HTR-8/SVneo (cell line): ENCODE measurements around the gene LPAR1.
"Not testable (repeated sequence)": the region's sequence is repeated elsewhere in the genome, so short reads cannot be mapped to it uniquely, and the experiment has no call there.

ENCODE experiments used
- DNase-seq: peaks from one replicate; pipeline ENCODE4 v3.0.0; 2011; ENCODE audit warnings: low spot score, mixed read lengths; ENCODE audit not compliant: insufficient read length
- FAIRE-seq: peaks from 2 replicates; lab custom pipeline; 2011; peaks lifted over from hg19 to GRCh38; lab: Jason Lieb, UNC

LPAR1 gene

GRCh38 chr9:111038331-111039230 is at the start of gene LPAR1:
Gene LPAR1 (minus strand): TSS chr9:111038470. CDS start chr9:110972117, 66,353 bp downstream.
- DNase-seq = no peak
- peak; percentile 9 for FAIRE-seq

GRCh38 chr9:111078391-111079038 is 40.2 kb upstream of the LPAR1 start:
- FAIRE-seq = no peak
- no peak for DNase-seq

GRCh38 chr9:111076519-111076918 is 38.2 kb upstream of the LPAR1 start:
- DNase-seq (no peak), FAIRE-seq (no peak)

GRCh38 chr9:111076042-111076441 is 37.8 kb upstream of the LPAR1 start:
- DNase-seq (no peak), FAIRE-seq (no peak)

- FAIRE-seq = no peak
- no peak for DNase-seq
Measured at GRCh38 chr9:111074395-111074794, 36.1 kb upstream of the LPAR1 start.

- FAIRE-seq (no peak), DNase-seq (no peak)
Measured at GRCh38 chr9:111069183-111069582, 30.9 kb upstream of the LPAR1 start.

GRCh38 chr9:111068771-111069170 is 30.5 kb upstream of the LPAR1 start:
- peak; percentile 72 for FAIRE-seq
- DNase-seq = no peak

GRCh38 chr9:111068383-111068730 is 30.1 kb upstream of the LPAR1 start:
- no peak for DNase-seq
- FAIRE-seq = no peak

GRCh38 chr9:111066468-111066867 is 28.2 kb upstream of the LPAR1 start:
- FAIRE-seq (no peak), DNase-seq (no peak)

- no peak for DNase-seq
- no peak for FAIRE-seq
Measured at GRCh38 chr9:111065414-111065813, 27.1 kb upstream of the LPAR1 start.

- FAIRE-seq = no peak
- no peak for DNase-seq
Measured at GRCh38 chr9:111064160-111064837, 26.0 kb upstream of the LPAR1 start.

- DNase-seq (no peak), FAIRE-seq (no peak)
Measured at GRCh38 chr9:111063332-111063731, 25.1 kb upstream of the LPAR1 start.

GRCh38 chr9:111058166-111058565 is 19.9 kb upstream of the LPAR1 start:
- DNase-seq (no peak), FAIRE-seq (peak; percentile 31)

GRCh38 chr9:111056538-111056937 is 18.3 kb upstream of the LPAR1 start:
- FAIRE-seq (no peak), DNase-seq (no peak)

GRCh38 chr9:111052791-111053190 is 14.5 kb upstream of the LPAR1 start:
- FAIRE-seq (no peak), DNase-seq (no peak)

- FAIRE-seq = no peak
- no peak for DNase-seq
Measured at GRCh38 chr9:111051400-111051799, 13.1 kb upstream of the LPAR1 start.

GRCh38 chr9:111050819-111051218 is 12.5 kb upstream of the LPAR1 start:
- FAIRE-seq (no peak), DNase-seq (no peak)

GRCh38 chr9:111047287-111047686 is 9.0 kb upstream of the LPAR1 start:
- FAIRE-seq = peak; percentile 57
- DNase-seq = not testable (repeated sequence)

- DNase-seq (no peak), FAIRE-seq (no peak)
Measured at GRCh38 chr9:111041902-111042301, 3.6 kb upstream of the LPAR1 start.

GRCh38 chr9:111040494-111040893 is 2.2 kb upstream of the LPAR1 start:
- DNase-seq = no peak
- FAIRE-seq = no peak
